GM23338 (cell line): Measurements from ENCODE around the gene CDH23.

Experiments
- CREB1 ChIP-seq: fragments of 250-450 bp; sonication (Bioruptor Pico); IDR thresholded peaks from 2 replicates; pipeline ENCODE4 v1.5.0; 2020; ENCODE audit warnings: low read depth, mild to moderate bottlenecking, moderate library complexity
- EZH2 ChIP-seq: fragments of 200-600 bp; sonication (generic); IDR thresholded peaks from one replicate; pipeline ENCODE4 v1.8.0; 2017; ENCODE audit warnings: antibody characterized with exemption, mild to moderate bottlenecking, low read depth; ENCODE audit not compliant: unreplicated experiment
- EZH2phosphoT487 ChIP-seq: fragments of 200-600 bp; sonication (generic); IDR thresholded peaks from one replicate; pipeline ENCODE4 v1.8.1; 2018; ENCODE audit warnings: antibody characterized with exemption; ENCODE audit not compliant: unreplicated experiment
- JUNB ChIP-seq: IDR thresholded peaks from one replicate; pipeline ENCODE4 v1.6.1; 2016; ENCODE audit warnings: antibody characterized with exemption; ENCODE audit not compliant: unreplicated experiment
- NANOG ChIP-seq: IDR thresholded peaks from 2 replicates; pipeline ENCODE4 v1.6.1; 2016; ENCODE audit warnings: antibody characterized with exemption, borderline replicate concordance
- POLR2AphosphoS5 ChIP-seq: IDR thresholded peaks from 2 replicates; pipeline ENCODE4 v1.6.1; 2016; ENCODE audit warnings: antibody characterized with exemption, low read depth
- REST ChIP-seq: IDR thresholded peaks from one replicate; pipeline ENCODE4 v1.6.1; 2018; ENCODE audit warnings: antibody characterized with exemption; ENCODE audit not compliant: unreplicated experiment
- ZNF114 ChIP-seq: fragments of 250-450 bp; sonication (Bioruptor Pico); IDR thresholded peaks from 2 replicates; pipeline ENCODE4 v1.5.0; 2020; ENCODE audit warnings: mild to moderate bottlenecking, moderate library complexity
- ZNF331 ChIP-seq: fragments of 250-450 bp; sonication (Bioruptor Pico); IDR thresholded peaks from 2 replicates; pipeline ENCODE4 v1.5.0; 2020; ENCODE audit warnings: low read depth, mild to moderate bottlenecking, moderate library complexity
- ZNF462 ChIP-seq: fragments of 250-450 bp; sonication (Bioruptor Pico); IDR thresholded peaks from 2 replicates; pipeline ENCODE4 v1.5.0; 2020; ENCODE audit warnings: mild to moderate bottlenecking, moderate library complexity
- TF ChIP-seq, protein P1 (sequence below), 2 experiments: fragments of 200-600 bp in 1 of 2; sonication (generic) in 1 of 2; conservative IDR thresholded peaks; 2 replicates each; pipeline versions ENCODE4 v1.5.1 to v1.6.1; 2016 to 2017; ENCODE audit warnings: antibody characterized with exemption in 2 of 2, low read depth in 2 of 2, mild to moderate bottlenecking in 2 of 2, moderate library complexity in 1 of 2

GRCh38 chr10:71743089-71743838 is 346.5 kb downstream of the CDH23 start:
- TF ChIP-seq EZH2 (no peak), ZNF462 (CRISPR knock-in tag) (no peak), POLR2AphosphoS5 (no peak), EZH2phosphoT487 (no peak), JUNB (no peak), REST (no peak), ZNF331 (CRISPR knock-in tag) (no peak), ZNF114 (CRISPR knock-in tag) (no peak), CREB1 (CRISPR knock-in tag) (no peak), NANOG (no peak)
- TF ChIP-seq, protein P1, sequence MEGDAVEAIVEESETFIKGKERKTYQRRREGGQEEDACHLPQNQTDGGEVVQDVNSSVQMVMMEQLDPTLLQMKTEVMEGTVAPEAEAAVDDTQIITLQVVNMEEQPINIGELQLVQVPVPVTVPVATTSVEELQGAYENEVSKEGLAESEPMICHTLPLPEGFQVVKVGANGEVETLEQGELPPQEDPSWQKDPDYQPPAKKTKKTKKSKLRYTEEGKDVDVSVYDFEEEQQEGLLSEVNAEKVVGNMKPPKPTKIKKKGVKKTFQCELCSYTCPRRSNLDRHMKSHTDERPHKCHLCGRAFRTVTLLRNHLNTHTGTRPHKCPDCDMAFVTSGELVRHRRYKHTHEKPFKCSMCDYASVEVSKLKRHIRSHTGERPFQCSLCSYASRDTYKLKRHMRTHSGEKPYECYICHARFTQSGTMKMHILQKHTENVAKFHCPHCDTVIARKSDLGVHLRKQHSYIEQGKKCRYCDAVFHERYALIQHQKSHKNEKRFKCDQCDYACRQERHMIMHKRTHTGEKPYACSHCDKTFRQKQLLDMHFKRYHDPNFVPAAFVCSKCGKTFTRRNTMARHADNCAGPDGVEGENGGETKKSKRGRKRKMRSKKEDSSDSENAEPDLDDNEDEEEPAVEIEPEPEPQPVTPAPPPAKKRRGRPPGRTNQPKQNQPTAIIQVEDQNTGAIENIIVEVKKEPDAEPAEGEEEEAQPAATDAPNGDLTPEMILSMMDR (conservative IDR thresholded peaks at IDR 0.05; ENCODE audit: low read depth in 2 of 2), result no peak
